ENCODE measurements around the gene PLCB2. TPM values are rescaled to one million over a fixed set of nuclear protein-coding genes. Genes with fewer than 3 reads are reported as not detected.
A peak's percentile ranks its signal among the peaks of the same experiment; 100 is the strongest.

Gene PLCB2
- total RNA-seq, 2 donors from 2014 or later: 17.7 to 32.4 TPM

DNA sequence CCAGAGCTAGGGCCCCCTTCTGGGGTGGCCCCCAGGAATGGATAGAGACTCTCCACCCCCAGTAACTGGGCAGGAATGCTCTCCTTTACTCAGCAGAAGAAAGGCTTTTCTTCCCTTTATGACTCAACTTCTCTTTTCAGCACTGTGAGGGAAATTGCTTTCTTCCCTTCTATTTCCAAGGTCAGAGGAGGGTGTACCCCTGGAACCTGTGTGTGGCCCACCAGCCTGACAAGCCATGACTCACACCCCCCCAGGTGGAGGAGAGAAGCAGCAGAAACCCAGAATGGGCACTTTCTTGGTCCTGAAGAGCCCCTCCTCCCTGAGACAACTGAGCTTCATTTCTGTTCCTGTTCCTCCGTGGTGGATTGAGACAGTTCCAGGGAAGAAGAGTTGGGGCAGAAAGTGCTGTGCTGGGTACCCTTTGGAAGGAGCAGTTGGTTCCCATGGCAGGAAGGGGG lies 22.2 kb downstream of the PLCB2 start:
- no peak for TF ChIP-seq CTCF (IDR thresholded peaks at IDR 0.05)
- Histone ChIP-seq H3K4me3 (no peak overlapping the region), H3K4me1 (ENCODE audit: control insufficient read depth in 1 of 2, low read depth in 2 of 2) (peaks cover 3 to 24% of the 10 kb centered on the region in 2 donors), H3K27ac (no peak overlapping the region), H3K27me3 (replicated peaks; ENCODE audit: insufficient read depth) (peaks cover 10% of the 10 kb centered on the region), H3K9me3 (no peaks in the 10 kb centered on the region), H3K36me3 (no peaks in the 10 kb centered on the region)
- no peak for ATAC-seq (ENCODE audit: insufficient number of reproducible peaks, low FRiP score, low read depth)
- no peak for DNase-seq (ENCODE audit: low spot score)

GRCh38 chr15:40285151-40285550 lies 22.6 kb downstream of the PLCB2 start:
- Histone ChIP-seq H3K4me1 (ENCODE audit: control insufficient read depth in 1 of 2, low read depth in 2 of 2) (peaks cover 3 to 24% of the 10 kb centered on the region in 2 donors), H3K4me3 (no peak overlapping the region), H3K36me3 (no peaks in the 10 kb centered on the region), H3K27ac (no peak overlapping the region), H3K9me3 (no peaks in the 10 kb centered on the region), H3K27me3 (replicated peaks; ENCODE audit: insufficient read depth) (peaks cover 14% of the 10 kb centered on the region)
- DNase-seq (ENCODE audit: low spot score) (no peak), ATAC-seq (ENCODE audit: insufficient number of reproducible peaks, low FRiP score, low read depth) (no peak)
- TF ChIP-seq CTCF (IDR thresholded peaks at IDR 0.05): no peak

- no peak overlapping the region for H3K4me3 ChIP-seq
- TF ChIP-seq CTCF (IDR thresholded peaks at IDR 0.05): no peak
- H3K4me1 ChIP-seq (ENCODE audit: control insufficient read depth in 1 of 2, low read depth in 2 of 2): peaks cover 3 to 34% of the 10 kb centered on the region in 2 donors
- peaks cover 15% of the 10 kb centered on the region for H3K27me3 ChIP-seq (replicated peaks; ENCODE audit: insufficient read depth)
- no peak for DNase-seq (ENCODE audit: low spot score)
- H3K27ac ChIP-seq: no peak overlapping the region
- no peak for ATAC-seq (ENCODE audit: insufficient number of reproducible peaks, low FRiP score, low read depth)
- H3K9me3 ChIP-seq: no peaks in the 10 kb centered on the region
- H3K36me3 ChIP-seq: no peaks in the 10 kb centered on the region
Measured at GRCh38 chr15:40283615-40284300, 24.0 kb downstream of the PLCB2 start.

DNA sequence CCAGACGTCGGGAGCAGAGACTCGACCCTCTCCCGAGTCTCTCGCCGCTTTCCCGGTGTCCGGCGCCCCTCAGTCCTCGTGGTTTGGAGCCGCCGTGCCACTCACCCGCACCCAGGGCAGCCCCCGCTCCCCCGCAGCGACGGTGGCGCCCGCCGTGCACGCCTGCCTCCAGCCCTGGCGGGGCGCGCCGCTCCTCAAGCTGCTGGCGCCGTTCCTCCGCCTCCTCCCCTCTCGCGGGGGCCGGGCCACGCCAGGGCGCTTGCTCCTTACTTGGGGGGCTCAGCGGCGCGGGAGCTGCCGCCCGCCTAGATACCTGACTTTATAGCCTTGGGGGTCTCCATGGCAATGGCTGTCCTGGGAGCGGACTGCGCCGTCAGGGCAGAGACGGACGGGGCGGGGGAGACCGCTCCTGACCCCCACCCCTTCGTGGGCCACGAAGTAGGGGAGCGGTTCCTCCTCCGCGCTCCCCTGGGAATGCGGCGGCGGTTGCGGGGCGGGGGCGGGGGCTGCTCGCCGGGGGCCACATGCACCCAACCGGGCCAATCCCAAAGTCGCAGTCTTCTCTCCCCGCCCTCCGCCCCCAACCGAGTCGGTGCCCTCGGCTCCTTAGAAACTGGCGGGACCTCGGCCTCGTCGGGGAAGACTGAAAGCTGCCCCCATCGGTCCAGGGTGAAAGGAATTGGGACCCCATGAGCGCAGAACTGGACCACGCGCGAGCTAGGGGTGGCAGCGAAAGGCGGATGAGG lies 24.7 kb downstream of the PLCB2 start, which contains the start of gene ANKRD63:
Gene ANKRD63, minus strand, starts transcription at position 196 of the 746 bp plus-strand sequence. CDS start 478 bp downstream, outside the sequence.
- no peaks in the 10 kb centered on the region for H3K36me3 ChIP-seq
- peaks cover 3 to 34% of the 10 kb centered on the region in 2 donors for H3K4me1 ChIP-seq (ENCODE audit: control insufficient read depth in 1 of 2, low read depth in 2 of 2)
- DNase-seq (ENCODE audit: low spot score) (no peak), ATAC-seq (ENCODE audit: insufficient number of reproducible peaks, low FRiP score, low read depth) (no peak)
- H3K27ac ChIP-seq: no peak within 1 kb of the TSS
- no peak for TF ChIP-seq CTCF (IDR thresholded peaks at IDR 0.05)
- peaks cover 15% of the 10 kb centered on the region for H3K27me3 ChIP-seq (replicated peaks; ENCODE audit: insufficient read depth)
- no peaks in the 10 kb centered on the region for H3K9me3 ChIP-seq
- peak within 1 kb of the TSS; percentile 66 for H3K4me3 ChIP-seq

GRCh38 chr15:40282147-40282868 lies 25.4 kb downstream of the PLCB2 start:
- no peak for ATAC-seq (ENCODE audit: insufficient number of reproducible peaks, low FRiP score, low read depth)
- peaks cover 3 to 34% of the 10 kb centered on the region in 2 donors for H3K4me1 ChIP-seq (ENCODE audit: control insufficient read depth in 1 of 2, low read depth in 2 of 2)
- peaks cover 15% of the 10 kb centered on the region for H3K27me3 ChIP-seq (replicated peaks; ENCODE audit: insufficient read depth)
- no peak for DNase-seq (ENCODE audit: low spot score)
- H3K36me3 ChIP-seq: no peaks in the 10 kb centered on the region
- peak overlapping the region; percentile 66 for H3K4me3 ChIP-seq
- no peak overlapping the region for H3K27ac ChIP-seq
- TF ChIP-seq CTCF (IDR thresholded peaks at IDR 0.05): no peak
- no peaks in the 10 kb centered on the region for H3K9me3 ChIP-seq

Measured in thoracic aorta (tissue), 2 donors.